Measurements from ENCODE around the gene PKNOX2.

The PKNOX2 gene

GRCh38 chr11:125465255-125465654 is 300.7 kb downstream of the PKNOX2 start:
- DNase-seq (ENCODE audit: low read depth) = no peak
- H3K4me3 ChIP-seq (ENCODE audit: low read depth, low read length) = no peak overlapping the region

GRCh38 chr11:125465701-125466100 is 301.1 kb downstream of the PKNOX2 start:
- no peak overlapping the region for H3K4me3 ChIP-seq (ENCODE audit: low read depth, low read length)
- DNase-seq (ENCODE audit: low read depth) = no peak

GRCh38 chr11:125468025-125468424 is 303.5 kb downstream of the PKNOX2 start:
- DNase-seq (ENCODE audit: low read depth) = no peak
- no peak overlapping the region for H3K4me3 ChIP-seq (ENCODE audit: low read depth, low read length)

- H3K4me3 ChIP-seq (ENCODE audit: low read depth, low read length) = no peak overlapping the region
- DNase-seq (ENCODE audit: low read depth) = no peak
Observed at GRCh38 chr11:125468852-125469251, 304.3 kb downstream of the PKNOX2 start.

GRCh38 chr11:125470355-125470754 is 305.8 kb downstream of the PKNOX2 start:
- DNase-seq (ENCODE audit: low read depth) = no peak

GRCh38 chr11:125476721-125477120 is 312.2 kb downstream of the PKNOX2 start:
- H3K4me3 ChIP-seq (ENCODE audit: low read depth, low read length) = no peak overlapping the region
- no peak for DNase-seq (ENCODE audit: low read depth)

More at GRCh38 chr11:125470355-125470754, 305.8 kb downstream of the PKNOX2 start:
- H3K4me3 ChIP-seq (ENCODE audit: low read depth, low read length) = no peak overlapping the region

- no peak overlapping the region for H3K4me3 ChIP-seq (ENCODE audit: low read depth, low read length)
- no peak for DNase-seq (ENCODE audit: low read depth)
Observed at GRCh38 chr11:125479137-125479536, 314.6 kb downstream of the PKNOX2 start.

- DNase-seq (ENCODE audit: low read depth) = no peak
- H3K4me3 ChIP-seq (ENCODE audit: low read depth, low read length) = no peak overlapping the region
Observed at GRCh38 chr11:125481531-125481930, 317.0 kb downstream of the PKNOX2 start.
